ENCODE measurements around the gene KLHDC3. TPM values are rescaled to one million over a fixed set of nuclear protein-coding genes. Genes with fewer than 3 reads are reported as not detected.

KLHDC3 gene
- total and polyA plus RNA-seq, 2 of the 13 experiments (the other 11 are each of a cell fraction or from before 2014, with no cell fraction given) = 78.3 to 91.5 TPM

DNA sequence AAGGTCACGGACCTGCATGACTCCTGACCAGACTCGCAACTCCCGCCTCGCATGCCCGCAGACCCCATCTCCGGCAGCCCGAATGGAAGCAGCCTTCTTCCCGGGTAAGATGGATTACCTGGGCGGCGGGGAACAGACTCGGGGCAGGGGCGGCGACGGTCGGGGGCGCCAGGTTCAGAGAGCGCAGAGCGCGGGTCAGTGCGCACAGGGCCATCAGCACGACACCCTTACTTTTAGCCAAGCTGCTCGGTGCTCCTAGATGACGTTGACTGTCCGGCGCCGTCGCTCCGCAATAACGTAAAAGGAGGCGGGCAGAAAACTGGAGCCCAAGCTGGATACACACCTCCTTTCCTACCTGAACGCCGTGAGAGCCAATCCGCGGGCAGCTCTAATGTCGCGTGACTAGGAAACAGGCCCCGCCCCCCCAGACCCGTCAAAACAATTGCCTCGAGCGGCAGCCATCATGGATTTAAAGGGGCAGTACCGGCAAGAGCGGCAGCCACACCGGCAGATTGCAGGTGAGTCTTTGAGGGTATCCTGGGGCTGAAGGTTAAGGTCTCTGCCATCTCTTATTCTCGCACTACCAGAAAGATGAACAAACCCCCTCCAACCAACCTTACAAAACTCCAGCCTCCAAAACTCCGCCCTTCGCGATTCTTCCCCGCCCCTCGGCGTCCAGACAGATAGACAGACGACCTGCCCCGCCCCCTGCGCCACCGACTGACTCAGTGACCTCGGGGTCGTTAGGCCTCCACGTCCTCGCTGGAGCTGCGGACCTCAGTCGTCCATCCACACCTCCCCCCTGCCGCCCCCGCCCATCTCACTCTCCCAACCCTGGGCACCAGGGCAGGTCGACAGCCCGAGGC lies 45.4 kb downstream of the KLHDC3 start, which contains the start of the genes KLC4 and MRPL2 (continued):
- TF ChIP-seq ZNF432 (CRISPR knock-in tag; IDR thresholded peaks at IDR 0.05; ENCODE audit: borderline replicate concordance) (no peak), ZNF724P (CRISPR knock-in tag; IDR thresholded peaks at IDR 0.05; ENCODE audit: borderline replicate concordance) (no peak), POLR2A (IDR thresholded peaks at IDR 0.05; ENCODE audit: insufficient read depth in 1 of 2, low read depth in 2 of 2, low read length in 2 of 2) (peak in 1 of 2 experiments; percentile 93; a peak in 2 of 4 replicates), PRMT3 (CRISPR knock-in tag; IDR thresholded peaks at IDR 0.05; ENCODE audit: borderline replicate concordance, low read depth) (no peak), SIX1 (CRISPR knock-in tag; IDR thresholded peaks at IDR 0.05; ENCODE audit: borderline replicate concordance) (no peak), KDM2A (CRISPR knock-in tag; IDR thresholded peaks at IDR 0.05; ENCODE audit: borderline replicate concordance, low read depth) (peak; percentile 79), ZNF605 (CRISPR knock-in tag; IDR thresholded peaks at IDR 0.05) (no peak), STAT6 (CRISPR knock-in tag; IDR thresholded peaks at IDR 0.05; ENCODE audit: borderline replicate concordance) (no peak), CREB3 (CRISPR knock-in tag; IDR thresholded peaks at IDR 0.05) (no peak), ZEB1 (IDR thresholded peaks at IDR 0.05; ENCODE audit: insufficient replicate concordance, low read depth) (peak; percentile 86), PRDM10 (CRISPR knock-in tag; IDR thresholded peaks at IDR 0.05; ENCODE audit: low read depth) (no peak; the same call in 1 of the 2 replicates), ZFP36L1 (CRISPR knock-in tag; IDR thresholded peaks at IDR 0.05) (peak; percentile 40; the same call in 1 of the 2 replicates), RFXANK (CRISPR knock-in tag; IDR thresholded peaks at IDR 0.05) (0 out of 2 replicates have a peak, but pooled peaks have one; percentile 41), REXO4 (CRISPR knock-in tag; IDR thresholded peaks at IDR 0.05; ENCODE audit: borderline replicate concordance) (no peak), ZFP41 (CRISPR knock-in tag; IDR thresholded peaks at IDR 0.05; ENCODE audit: borderline replicate concordance) (no peak), MTA3 (CRISPR knock-in tag; IDR thresholded peaks at IDR 0.05) (no peak), MED1 (CRISPR knock-in tag; IDR thresholded peaks at IDR 0.05) (0 out of 2 replicates have a peak, but pooled peaks have one; percentile 15), KDM1A (CRISPR knock-in tag; IDR thresholded peaks at IDR 0.05) (no peak), SCMH1 (CRISPR knock-in tag; IDR thresholded peaks at IDR 0.05; ENCODE audit: borderline replicate concordance) (no peak)
- TF ChIP-seq, protein P1, sequence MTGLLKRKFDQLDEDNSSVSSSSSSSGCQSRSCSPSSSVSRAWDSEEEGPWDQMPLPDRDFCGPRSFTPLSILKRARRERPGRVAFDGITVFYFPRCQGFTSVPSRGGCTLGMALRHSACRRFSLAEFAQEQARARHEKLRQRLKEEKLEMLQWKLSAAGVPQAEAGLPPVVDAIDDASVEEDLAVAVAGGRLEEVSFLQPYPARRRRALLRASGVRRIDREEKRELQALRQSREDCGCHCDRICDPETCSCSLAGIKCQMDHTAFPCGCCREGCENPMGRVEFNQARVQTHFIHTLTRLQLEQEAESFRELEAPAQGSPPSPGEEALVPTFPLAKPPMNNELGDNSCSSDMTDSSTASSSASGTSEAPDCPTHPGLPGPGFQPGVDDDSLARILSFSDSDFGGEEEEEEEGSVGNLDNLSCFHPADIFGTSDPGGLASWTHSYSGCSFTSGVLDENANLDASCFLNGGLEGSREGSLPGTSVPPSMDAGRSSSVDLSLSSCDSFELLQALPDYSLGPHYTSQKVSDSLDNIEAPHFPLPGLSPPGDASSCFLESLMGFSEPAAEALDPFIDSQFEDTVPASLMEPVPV (CRISPR knock-in tag; IDR thresholded peaks at IDR 0.05) = peak; percentile 77
